ENCODE measurements around the gene ARL10. TPM values are rescaled to one million over a fixed set of nuclear protein-coding genes. Genes with fewer than 3 reads are reported as not detected.

ARL10 gene
- total RNA-seq, 2 experiments from 2014 or later: 15.9 to 16.7 TPM

GRCh38 chr5:176420086-176420485, 54.8 kb downstream of the ARL10 start:
- ChIA-PET CTCF (interaction anchor here (1.3 kb wide), 1 partner anchor 117 kb away, joined by 5 read pairs; the partner anchor contains the start of gene RNF44), POLR2A (no interaction called here)

GRCh38 chr5:176420972-176421544, 55.8 kb downstream of the ARL10 start:
- CTCF ChIA-PET: interaction anchor here (0.8 to 1.3 kb wide), 3 partner anchors 27 to 116 kb away, joined by 3 to 5 read pairs (median 3); partner anchors contain the start of genes FAF2 and RNF44
- POLR2A ChIA-PET: no interaction called here

GRCh38 chr5:176424181-176424580, 58.9 kb downstream of the ARL10 start:
- ChIA-PET CTCF (no interaction called here), POLR2A (no interaction called here)

GRCh38 chr5:176425138-176425537, 59.9 kb downstream of the ARL10 start:
- CTCF ChIA-PET: no interaction called here
- POLR2A ChIA-PET: no interaction called here

- CTCF ChIA-PET: no interaction called here
- POLR2A ChIA-PET: no interaction called here
These were observed 60.5 kb downstream of the ARL10 start for GRCh38 chr5:176425791-176426190.

GRCh38 chr5:176426876-176427275, 61.6 kb downstream of the ARL10 start:
- ChIA-PET POLR2A (no interaction called here), CTCF (no interaction called here)

GRCh38 chr5:176427971-176428370, 62.7 kb downstream of the ARL10 start:
- ChIA-PET POLR2A (no interaction called here), CTCF (no interaction called here)

- POLR2A ChIA-PET: no interaction called here
- CTCF ChIA-PET: no interaction called here
These were observed 64.7 kb downstream of the ARL10 start for GRCh38 chr5:176429972-176430371.

Other genes starting within 250 kb of the ARL10 start
- 10 to 100 TPM; 22.5 to 24.5 TPM for gene SIMC1, start 127.1 kb upstream of the ARL10 start, total RNA-seq
- gene KIAA1191, start 3.7 kb upstream of the ARL10 start, total RNA-seq: 10 to 100 TPM; 39.1 to 39.4 TPM
- gene NOP16, start 23.1 kb downstream of the ARL10 start, total RNA-seq: 100 to 1,000 TPM; 151 to 163 TPM
- 10 to 100 TPM; 91.5 to 93.6 TPM for gene HIGD2A, start 23.3 kb downstream of the ARL10 start, total RNA-seq
- 10 to 100 TPM; 61.6 to 67.5 TPM for gene CLTB, start 51.1 kb downstream of the ARL10 start, total RNA-seq
- 10 to 100 TPM; 41.7 to 42.9 TPM for gene FAF2, start 82.9 kb downstream of the ARL10 start, total RNA-seq
- gene RNF44, start 171.9 kb downstream of the ARL10 start, total RNA-seq: 10 to 100 TPM; 47.2 to 50.5 TPM
- gene CDHR2, start 183.9 kb downstream of the ARL10 start, total RNA-seq: under 1 TPM; 0.06 to 0.50 TPM
- 1 to 10 TPM; 2.7 to 3.0 TPM for gene GPRIN1, start 244.7 kb downstream of the ARL10 start, total RNA-seq